Suprapubic skin (tissue), 3 donors: ENCODE measurements around the gene UBE2E2.

ENCODE experiments used
- POLR2A ChIP-seq, 2 donors: fragments of 450-650 bp; IDR thresholded peaks; one replicate each; pipeline ENCODE4 v1.6.1; 2017; ENCODE audit warnings: antibody characterized with exemption in 2 of 2, mild to moderate bottlenecking in 2 of 2, moderate library complexity in 2 of 2
- TF ChIP-seq, protein P1 (sequence below), 2 donors: fragments of 200-600 bp in 1 of 2; fragments of 450-650 bp in 1 of 2; sonication (generic) in 1 of 2; IDR thresholded peaks; one replicate each; pipeline ENCODE4 v1.5.1; 2016 to 2019; ENCODE audit warnings: antibody characterized with exemption in 2 of 2, mild to moderate bottlenecking in 1 of 2, moderate library complexity in 1 of 2

GRCh38 chr3:23209103-23209502, 6.0 kb downstream of the UBE2E2 start:
- TF ChIP-seq POLR2A (IDR thresholded peaks at IDR 0.05) = no peak
- TF ChIP-seq, protein P1, sequence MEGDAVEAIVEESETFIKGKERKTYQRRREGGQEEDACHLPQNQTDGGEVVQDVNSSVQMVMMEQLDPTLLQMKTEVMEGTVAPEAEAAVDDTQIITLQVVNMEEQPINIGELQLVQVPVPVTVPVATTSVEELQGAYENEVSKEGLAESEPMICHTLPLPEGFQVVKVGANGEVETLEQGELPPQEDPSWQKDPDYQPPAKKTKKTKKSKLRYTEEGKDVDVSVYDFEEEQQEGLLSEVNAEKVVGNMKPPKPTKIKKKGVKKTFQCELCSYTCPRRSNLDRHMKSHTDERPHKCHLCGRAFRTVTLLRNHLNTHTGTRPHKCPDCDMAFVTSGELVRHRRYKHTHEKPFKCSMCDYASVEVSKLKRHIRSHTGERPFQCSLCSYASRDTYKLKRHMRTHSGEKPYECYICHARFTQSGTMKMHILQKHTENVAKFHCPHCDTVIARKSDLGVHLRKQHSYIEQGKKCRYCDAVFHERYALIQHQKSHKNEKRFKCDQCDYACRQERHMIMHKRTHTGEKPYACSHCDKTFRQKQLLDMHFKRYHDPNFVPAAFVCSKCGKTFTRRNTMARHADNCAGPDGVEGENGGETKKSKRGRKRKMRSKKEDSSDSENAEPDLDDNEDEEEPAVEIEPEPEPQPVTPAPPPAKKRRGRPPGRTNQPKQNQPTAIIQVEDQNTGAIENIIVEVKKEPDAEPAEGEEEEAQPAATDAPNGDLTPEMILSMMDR (IDR thresholded peaks at IDR 0.05) = no peak
